Caki2 (cell line): ENCODE results near the gene MKKS. TPM values are rescaled to one million over a fixed set of nuclear protein-coding genes. Genes with fewer than 3 reads are reported as not detected.
A peak's percentile ranks its signal among the peaks of the same experiment; 100 is the strongest.
"Not testable (repeated sequence)": the region's sequence is repeated elsewhere in the genome, so short reads cannot be mapped to it uniquely, and the experiment has no call there.

Experiments
- DNase-seq: peaks from one replicate; pipeline ENCODE4 v3.0.0-alpha.2; 2015; ENCODE audit warnings: low read depth
- in situ Hi-C: cut with HindIII; loops from 2 replicates; pipeline ENCODE4 v1.10.0; 2016; ENCODE audit warnings: low sequenced_read_pairs, low pct_unique_long_range_greater_than_20kb, mixed read lengths
- total RNA-seq: library from RNA; depleted of rRNA; stranded (reverse); fragments of >200 nt; shearing (Covaris generic); gene quantifications from 2 replicates; pipeline ENCODE4 v1.2.3, GENCODE V29; 2014; ENCODE audit warnings: low replicate concordance

Gene MKKS
- total RNA-seq, 1 experiment from 2014 or later, result 8.3 TPM

DNA sequence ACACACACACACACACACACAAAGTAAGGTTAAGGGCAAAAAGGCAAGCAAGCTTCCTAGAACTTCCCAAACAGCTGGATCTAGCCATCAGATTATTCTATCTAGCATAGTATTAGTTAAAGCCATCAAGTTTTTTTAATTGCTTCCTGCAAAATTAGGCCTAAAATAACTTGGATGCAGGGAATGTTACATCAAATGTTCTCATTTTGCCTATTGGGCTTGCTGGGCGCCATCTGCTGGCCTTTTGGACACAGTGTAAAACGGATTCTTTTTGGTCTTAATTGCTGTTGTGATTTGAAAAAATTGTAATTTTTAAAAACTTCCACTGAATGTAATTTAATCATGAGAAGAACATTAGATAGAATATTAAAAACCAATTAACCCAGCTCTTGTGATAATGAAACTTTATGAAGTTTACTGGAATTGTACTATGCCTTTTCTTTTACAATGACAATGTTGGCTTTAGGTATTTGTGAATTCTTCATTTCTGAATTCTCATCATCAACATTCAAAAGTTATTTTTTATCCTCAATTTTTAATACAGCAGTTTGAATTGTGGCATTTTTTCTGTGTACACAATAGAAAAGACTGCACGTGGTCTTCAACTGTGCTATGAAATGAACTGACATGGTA lies 6.8 kb downstream of the MKKS start:
- in situ Hi-C loops, result no loop called here
- DNase-seq, result peak; percentile 63

DNA sequence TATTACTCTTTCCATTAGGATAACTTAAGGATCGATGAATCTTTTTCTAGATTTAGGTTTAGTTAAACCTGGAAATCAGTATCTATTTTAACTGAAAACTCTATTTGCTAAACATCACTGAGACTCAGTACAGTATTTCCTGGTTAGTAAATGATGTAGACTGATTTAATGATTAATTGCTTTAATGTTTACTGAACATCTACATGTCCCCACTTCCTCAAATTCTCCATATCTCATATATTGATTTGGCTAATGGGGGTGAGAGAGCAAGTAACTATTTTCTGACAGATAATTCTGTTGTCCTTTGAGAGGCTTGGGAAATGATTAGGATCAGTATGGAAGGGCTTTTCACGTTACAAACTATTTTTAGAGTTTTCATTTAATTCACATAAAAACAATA lies 10.3 kb downstream of the MKKS start:
- no peak for DNase-seq
- in situ Hi-C loops, result no loop called here

DNA sequence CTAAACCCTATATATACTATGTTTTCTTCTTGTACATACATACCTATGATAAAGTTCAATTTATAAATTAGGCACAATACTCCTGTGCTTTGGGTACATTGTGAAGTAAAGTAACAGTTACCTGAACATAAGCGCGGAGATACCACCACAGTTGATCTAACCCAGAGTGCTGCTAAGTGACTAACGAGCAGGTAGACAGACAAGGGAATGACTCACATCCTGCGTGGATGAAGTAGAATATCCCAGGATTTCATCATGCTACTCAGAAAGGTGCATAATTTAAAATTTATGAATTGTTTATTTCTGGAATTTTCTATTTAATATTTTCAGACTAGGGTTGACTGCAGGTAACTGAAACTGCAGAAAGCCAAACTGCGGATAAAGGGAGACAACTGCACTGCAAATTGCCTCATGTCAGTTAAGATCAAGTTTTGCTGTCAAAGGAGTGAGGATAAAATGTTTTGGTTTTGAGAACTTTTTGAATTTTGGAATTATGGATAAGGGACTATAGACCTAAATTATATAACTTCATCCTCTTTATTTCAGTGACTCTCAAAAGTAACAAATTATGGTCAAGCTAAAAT lies 14.4 kb downstream of the MKKS start:
- in situ Hi-C loops, result no loop called here
- DNase-seq, result peak; percentile 47

DNA sequence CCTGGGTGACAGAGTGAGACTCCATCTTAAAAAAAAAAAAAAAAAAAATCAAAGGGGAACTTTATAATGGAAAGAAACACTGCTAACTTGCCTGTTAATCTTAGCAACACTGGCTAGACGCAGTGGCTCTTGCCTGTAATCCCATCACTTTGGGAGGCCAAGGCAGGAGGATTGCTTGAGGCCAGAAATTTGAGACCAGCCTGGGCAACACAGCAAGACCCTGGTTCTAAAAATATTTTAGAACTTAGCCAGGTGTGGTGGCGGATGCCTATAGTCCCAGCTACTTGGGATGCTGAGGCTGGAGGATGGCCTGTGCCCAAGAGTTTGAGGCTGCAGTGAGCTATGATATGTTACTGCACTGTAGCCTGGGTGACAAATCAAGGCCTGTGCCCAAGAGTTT lies 16.8 kb downstream of the MKKS start:
- DNase-seq, in situ Hi-C loops: not testable (repeated sequence)

DNA sequence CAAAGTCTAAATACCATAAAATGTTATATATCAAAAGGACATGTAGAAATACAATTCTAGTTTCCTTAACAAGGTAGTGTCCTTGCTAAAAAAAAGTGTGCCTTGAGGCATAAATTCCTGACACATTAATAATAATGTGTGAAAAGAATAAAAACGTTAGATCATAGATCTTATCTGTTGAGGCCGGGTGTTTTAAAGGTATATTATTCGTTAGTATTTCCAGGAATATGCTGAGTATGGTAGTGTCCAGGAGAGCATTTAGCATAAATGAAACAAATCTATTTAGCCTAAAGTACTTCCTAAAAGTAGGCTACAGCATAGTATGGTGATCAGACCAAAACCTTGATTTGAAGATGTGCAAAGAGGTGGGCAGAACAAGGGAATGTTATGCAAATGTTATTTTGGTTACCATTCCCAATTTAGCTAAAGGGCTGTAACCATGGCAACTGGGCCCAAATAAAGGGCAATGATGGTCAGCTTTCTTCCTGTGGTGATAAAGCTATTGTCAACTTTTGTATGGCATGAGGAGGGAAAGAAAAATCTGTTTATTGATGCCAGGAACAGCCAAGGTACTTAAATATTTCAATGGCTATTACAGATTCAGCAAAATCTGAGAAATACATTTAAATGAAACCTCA lies 18.9 kb downstream of the MKKS start:
- in situ Hi-C loops, result no loop called here

DNA sequence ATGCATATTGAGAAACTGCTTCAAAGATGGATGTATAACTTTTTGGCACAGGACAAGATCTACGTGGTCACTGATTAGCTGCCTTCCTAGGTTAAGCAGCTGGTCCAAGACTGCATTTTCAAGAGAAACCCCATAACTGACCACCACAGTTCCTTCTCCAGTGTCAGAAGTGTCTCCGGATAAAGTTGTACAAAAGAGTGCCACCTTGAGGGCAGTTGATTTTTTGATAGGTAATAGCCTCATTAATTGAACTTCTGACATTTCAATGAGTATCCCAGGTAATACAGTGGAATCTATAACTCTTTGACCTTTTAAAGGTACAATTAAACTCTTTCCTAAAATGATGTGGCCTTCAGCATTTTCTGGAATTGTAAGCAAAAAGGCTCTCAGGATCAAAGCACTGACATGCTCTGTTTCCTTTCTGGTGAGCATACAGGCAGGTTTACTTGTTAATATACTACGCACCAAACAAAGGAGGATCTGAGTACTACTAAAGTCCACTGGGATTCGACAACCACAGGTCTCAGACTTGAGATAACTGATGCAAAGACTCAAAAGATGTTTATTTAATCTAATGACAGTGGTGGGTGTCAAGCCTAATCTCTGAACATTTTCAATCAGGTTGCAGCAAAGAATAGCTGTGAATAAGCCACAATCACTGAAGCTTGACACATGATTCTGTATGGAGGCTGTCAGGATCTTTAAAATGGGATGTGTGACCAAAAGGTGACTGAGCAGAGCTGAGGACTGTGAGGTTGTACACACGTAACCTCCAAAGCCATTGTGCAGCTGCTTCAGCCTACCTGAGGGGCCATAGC lies 21.2 kb downstream of the MKKS start:
- in situ Hi-C loops, result no loop called here
- peak; percentile 40 for DNase-seq

More for the DNA sequence above, 18.9 kb downstream of the MKKS start:
- DNase-seq, result peak; percentile 37

DNA sequence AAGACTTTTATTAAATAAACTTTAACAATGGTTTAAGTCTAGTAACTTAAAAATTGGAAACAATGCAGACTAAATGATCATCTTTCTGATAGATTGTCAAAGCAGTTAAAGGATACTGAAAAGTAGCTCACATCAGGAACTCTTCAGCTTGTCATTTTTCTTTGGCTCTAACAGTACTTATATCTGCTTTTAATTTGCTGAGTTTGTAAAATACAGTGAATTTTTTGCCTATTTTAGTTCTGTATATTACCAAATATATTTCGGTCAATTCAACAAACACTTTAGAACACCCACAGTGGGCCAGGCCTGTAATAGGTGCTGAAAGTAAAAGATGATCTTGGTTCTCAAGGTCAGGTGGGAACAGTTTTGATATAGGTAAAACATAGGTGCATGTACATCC lies 22.3 kb downstream of the MKKS start:
- DNase-seq, result no peak
- in situ Hi-C loops, result no loop called here

DNA sequence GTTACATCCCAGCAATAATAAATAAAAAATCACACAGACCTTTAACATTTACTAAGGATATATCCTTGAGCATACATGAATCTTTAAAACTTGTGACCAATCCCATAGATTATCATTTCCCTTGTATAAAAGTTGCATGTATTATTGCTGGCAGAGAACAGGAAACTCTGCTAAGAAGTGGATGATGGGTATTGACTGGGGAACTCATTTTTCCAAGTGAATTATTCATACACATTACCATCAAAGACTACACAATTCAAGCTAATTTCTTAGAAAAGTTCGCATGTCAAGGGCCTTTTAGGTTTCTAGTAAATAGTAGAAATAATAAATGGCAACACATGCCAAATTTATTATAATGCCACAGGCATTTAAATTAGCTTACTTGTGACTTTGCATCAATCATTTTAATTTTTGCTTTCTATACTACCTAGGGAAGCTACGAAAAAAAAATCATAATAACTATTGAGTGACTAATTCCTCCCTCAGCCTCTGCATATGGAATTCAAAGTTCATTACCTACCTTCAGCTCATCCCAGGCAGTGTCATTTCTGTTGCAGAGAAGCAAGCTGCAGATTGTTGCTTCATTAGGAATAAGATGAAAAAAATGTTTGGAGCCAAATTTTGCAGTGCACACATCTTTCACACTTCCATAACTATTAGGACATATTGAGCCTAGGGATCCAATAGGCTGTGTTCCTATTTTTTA lies 25.8 kb downstream of the MKKS start:
- in situ Hi-C loops, result no loop called here
- DNase-seq, result no peak

DNA sequence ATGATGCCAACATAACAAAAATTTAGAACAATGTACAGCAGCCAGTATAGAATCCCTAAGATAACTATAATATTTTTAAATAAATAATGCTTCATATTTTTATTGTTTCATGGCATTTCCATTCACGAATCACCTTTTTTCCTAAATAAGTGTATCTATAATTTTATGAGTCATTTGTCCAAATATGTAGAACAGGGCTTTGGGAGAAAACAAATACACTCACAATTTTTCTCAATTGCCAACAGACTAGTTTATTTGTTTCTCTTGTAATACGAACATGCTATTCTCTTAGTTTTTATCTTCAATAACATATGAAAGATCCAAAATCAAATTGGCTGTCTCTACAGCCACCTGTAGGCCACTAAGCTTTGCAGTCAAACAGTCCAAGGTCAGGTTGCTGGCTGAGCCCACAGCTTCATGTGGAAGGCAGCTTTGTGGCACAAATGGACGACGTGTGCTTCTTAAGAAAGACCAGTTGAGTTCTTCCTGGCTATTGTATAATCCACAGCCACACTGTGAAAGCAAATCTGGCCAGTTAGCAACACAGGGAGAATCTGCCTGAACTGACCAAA lies 29.0 kb downstream of the MKKS start:
- in situ Hi-C loops, result no loop called here
- no peak for DNase-seq

DNA sequence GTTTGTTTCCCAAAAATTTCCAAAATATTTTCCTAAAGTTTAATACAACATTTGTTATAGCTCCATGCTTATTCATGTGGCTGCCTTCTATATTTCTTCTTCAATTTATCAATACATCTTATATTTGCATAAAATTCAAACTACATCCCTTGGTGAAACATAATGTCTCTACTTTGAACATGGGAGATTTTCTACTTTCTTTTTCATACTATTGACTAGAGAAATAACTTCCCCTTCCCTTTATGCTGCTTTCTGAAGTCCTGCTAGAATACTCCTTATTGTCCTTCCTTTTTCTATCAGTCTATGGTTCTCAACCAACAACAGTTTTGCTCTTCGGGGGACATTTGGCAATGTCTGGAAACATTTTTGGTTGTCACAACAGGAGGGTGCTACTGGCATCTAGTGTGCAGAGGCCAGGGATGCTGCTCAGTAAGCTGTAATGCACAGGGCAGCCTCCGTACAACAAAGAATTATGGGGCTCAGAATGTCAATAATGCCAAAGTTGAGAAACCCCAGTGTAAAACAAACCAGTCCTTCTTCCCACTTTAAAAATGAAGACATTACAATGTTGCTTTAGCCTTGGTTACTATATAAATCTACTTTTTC lies 29.9 kb downstream of the MKKS start:
- in situ Hi-C loops, result no loop called here
- no peak for DNase-seq

DNA sequence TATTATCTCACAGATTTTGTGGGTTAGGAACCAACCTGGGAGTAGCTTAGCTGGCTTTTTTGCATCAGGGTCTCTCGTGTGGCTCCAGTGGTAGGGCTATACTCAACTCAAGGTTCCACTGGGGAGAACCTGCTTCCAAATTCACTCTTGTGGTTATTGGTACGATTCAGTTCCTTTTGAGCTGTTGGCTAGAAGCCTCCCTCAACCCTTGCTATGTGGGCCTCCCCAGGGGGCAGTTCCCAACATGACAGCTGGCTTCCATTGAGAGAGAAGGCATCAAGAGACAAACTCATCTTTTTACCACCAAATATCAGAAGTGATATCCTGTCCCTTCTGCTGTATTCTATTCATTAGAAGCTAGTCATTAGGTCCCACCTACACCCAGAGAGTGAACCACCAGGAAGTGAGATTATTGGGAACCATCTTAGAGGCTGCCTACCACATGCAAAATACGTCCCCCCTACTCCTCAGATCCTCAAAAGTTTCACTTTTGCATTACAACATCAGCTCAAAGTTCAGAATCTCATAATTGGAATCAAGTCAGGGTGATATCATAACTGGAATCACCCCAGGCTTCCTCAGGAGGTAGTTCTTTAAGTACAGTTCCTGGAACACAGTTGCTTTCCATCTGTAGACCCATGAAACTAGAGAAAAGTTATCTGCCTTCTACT lies 30.9 kb downstream of the MKKS start:
- no peak for DNase-seq
- in situ Hi-C loops, result no loop called here

DNA sequence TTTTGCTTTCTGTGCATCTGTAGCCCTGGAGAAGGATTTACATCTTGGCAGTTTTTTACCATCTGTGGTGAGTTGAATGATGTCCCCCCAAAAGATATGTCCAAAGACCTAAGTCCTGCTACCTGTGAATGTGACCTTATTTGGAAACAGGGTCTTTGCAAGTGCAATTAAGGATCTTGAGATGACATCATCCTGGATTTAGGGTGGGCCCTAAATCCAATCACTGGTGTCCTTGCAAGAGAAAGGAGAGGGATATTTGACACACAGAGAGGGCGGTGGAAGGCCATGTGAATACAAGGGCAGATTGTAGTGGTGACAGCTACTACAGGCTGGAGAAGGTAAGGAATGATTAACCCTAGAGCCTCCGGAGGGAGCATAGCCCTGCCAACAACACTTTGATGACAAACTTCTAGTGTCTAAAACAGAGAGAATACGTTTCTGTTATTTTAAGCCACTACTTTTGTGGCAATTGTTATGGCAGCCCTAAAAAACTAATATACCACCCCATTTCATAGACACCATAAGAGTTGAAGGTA lies 35.1 kb downstream of the MKKS start:
- DNase-seq, result no peak
- in situ Hi-C loops, result no loop called here

DNA sequence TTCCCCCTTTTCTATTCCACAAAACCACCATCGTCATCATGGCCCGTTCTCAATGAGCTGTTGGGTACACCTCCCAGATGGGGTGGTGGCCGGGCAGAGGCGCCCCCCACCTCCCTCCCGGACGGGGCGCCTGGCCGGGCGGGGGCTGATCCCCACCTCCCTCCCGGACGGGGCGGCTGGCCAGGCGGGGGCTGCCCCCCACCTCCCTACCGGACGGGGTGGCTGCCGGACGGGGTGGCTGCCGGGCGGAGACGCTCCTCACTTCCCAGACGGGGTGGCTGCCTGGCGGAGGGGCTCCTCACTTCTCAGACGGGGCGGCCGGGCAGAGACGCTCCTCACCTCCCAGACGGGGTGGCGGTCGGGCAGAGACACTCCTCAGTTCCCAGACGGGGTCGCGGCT lies 39.3 kb downstream of the MKKS start:
- DNase-seq, in situ Hi-C loops: not testable (repeated sequence)

DNA sequence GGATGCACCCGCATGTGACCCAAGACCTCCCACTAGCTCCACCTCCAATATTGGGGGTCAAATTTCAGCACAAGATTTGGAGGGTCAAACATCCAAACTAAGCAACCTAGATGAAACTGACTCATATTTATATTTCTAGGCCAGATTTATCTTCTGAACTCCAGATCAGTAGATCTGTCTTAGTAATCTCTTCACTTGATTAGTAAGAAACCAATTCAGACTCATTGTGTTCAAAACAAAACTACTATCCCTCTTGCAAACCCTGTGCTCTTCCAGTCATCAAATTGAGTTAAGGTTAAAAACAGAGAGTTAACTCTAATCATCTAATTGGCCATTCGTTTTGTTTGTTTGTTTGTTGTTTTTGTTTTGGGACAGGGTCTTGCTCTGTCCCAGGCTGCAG lies 43.3 kb downstream of the MKKS start:
- DNase-seq, result no peak
- in situ Hi-C loops, result no loop called here

DNA sequence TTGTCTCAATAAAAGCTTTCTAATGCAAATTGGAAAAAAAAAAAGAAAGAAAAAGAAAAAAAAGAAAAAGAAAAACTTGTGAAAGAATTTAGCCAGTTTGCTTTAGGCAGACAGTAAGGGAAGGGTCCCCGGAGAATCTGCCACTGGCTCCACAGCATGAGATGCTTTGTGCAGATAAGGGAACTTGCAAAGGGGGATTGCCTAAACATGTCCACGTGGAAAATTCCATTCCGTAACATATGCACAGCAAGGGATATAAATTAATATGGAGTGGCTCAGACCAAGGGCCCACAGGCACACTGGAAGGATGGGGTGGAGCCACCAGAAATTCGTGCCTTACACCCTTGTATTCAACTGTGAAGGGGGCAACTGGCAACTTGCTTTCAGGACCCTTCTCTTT lies 45.4 kb downstream of the MKKS start:
- DNase-seq, result no peak
- in situ Hi-C loops, result no loop called here

DNA sequence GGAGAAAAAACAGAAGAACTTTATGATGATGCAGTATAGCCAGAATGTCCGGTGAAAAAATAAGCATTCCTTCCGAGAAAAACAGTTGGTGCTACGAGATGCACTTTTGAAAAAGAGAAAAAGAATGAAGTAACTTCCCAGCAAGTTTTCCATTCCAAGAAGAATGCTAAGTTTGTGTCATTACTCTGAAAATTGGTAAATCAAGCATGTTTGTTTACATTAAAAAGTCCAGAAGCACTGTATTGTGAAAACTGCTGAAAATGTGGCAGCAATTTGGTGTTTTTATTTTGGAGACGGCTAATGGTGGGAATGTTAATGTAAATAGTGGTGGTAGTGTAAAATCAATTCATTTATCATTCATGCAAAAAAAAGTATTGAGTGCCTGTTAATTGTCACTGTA lies 46.3 kb downstream of the MKKS start:
- in situ Hi-C loops, result no loop called here
- no peak for DNase-seq

DNA sequence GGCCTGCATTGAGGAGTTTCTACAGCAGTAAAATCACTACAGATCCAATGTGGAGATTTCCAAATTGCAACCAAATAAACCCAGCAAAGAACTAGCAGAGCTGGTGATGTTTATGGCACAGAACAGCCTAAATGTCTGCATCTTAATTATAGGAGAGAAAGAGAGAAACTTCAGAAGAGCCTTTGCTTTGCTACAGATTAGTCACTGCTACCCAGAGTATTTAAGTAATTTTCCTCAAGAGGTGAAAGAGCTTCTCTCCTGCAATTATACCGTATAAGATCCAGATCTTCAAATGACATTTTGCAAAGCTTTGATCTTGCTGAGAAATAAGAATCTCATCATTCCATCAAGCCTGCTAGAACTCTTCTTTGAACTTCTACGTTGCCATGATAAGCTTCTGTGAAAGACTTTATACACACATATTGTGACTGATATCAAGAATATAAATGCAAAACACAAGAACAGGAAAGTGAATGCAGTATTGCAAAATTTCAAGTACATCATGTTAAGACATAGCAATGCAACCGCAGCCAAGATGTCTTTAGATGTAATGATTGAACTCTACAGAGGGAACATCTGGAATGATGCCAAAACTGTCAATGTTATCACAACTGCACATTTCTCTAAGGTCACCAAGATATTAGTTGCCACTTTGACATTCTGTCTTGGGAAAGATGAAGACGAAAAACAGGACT lies 48.0 kb downstream of the MKKS start:
- in situ Hi-C loops, result no loop called here
- DNase-seq, result no peak
